Activated T-cell treated with anti-CD3 and anti-CD28 coated beads, Interleukin-2, amount 50 U/mL, for 4 hours (primary cell): Measurements from ENCODE around the gene HK1. TPM values are rescaled to one million over a fixed set of nuclear protein-coding genes. Genes with fewer than 3 reads are reported as not detected.
"Not testable (repeated sequence)": the region's sequence is repeated elsewhere in the genome, so short reads cannot be mapped to it uniquely, and the experiment has no call there.

ENCODE experiments used
- ATAC-seq, 2 donors: fragments of 200-7000 bp; cut with Tn5 transposase; one replicate each; pipeline ENCODE4 v1.10.0; 2021
- DNase-seq: peaks from one replicate; pipeline ENCODE4 v3.0.0-alpha.2; 2020
- H3K27me3 Mint-ChIP-seq: one replicate; pipeline ENCODE4 v1.8.0; 2021; ENCODE audit warnings: low read depth, mixed read lengths
- H3K36me3 Mint-ChIP-seq: one replicate; pipeline ENCODE4 v1.8.0; 2022; ENCODE audit warnings: mixed read lengths; ENCODE audit not compliant: insufficient read depth
- H3K4me1 Mint-ChIP-seq: one replicate; pipeline ENCODE4 v1.8.0; 2021; ENCODE audit warnings: low read depth, mixed read lengths
- H3K4me3 Mint-ChIP-seq: one replicate; pipeline ENCODE4 v1.8.0; 2021; ENCODE audit warnings: mild to moderate bottlenecking, moderate library complexity, mixed read lengths
- H3K9me3 Mint-ChIP-seq: one replicate; pipeline ENCODE4 v1.8.0; 2021; ENCODE audit warnings: mixed read lengths
- total RNA-seq, 3 donors: library from RNA; stranded (reverse); gene quantifications; one replicate each; pipeline ENCODE4 v1.2.1, GENCODE V29; 2021

HK1 gene
- total RNA-seq, 3 donors from 2014 or later: 147 to 169 (median 165) TPM

DNA sequence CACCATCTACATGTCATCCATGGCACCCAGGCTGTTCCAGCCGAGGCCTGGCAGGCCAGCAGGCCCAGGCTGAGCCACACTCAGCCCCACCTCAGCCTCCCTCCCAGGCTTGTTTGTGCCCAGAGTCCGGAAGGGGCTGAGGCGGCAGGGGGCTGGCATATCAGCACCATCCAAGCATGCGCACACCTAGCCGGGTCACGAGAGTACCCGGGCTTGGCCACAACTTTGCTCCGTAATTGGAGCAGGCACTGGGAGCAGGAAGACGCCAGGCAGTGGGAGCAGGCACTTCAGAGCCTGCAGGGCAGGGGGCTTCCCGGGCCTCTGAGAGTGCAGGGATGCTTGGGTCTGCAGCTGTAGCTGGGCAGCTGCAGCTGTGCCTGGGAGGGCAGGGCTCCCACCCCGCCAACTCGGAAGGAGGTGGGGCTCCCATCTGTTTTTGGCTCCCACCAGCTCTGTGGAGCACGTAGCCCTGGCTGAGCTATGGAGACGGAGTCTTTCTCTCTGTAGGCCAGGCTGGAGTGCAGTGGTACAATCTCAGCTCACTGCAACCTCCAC, 157.7 kb downstream of the HK1 start:
- H3K4me1 Mint-ChIP-seq: no peaks in the 10 kb centered on the region
- no peak overlapping the region for H3K4me3 Mint-ChIP-seq
- no peaks in the 10 kb centered on the region for H3K9me3 Mint-ChIP-seq
- H3K36me3 Mint-ChIP-seq: no peaks in the 10 kb centered on the region
- no peak for DNase-seq
- ATAC-seq: no peak
- H3K27me3 Mint-ChIP-seq: peaks cover 12% of the 10 kb centered on the region

DNA sequence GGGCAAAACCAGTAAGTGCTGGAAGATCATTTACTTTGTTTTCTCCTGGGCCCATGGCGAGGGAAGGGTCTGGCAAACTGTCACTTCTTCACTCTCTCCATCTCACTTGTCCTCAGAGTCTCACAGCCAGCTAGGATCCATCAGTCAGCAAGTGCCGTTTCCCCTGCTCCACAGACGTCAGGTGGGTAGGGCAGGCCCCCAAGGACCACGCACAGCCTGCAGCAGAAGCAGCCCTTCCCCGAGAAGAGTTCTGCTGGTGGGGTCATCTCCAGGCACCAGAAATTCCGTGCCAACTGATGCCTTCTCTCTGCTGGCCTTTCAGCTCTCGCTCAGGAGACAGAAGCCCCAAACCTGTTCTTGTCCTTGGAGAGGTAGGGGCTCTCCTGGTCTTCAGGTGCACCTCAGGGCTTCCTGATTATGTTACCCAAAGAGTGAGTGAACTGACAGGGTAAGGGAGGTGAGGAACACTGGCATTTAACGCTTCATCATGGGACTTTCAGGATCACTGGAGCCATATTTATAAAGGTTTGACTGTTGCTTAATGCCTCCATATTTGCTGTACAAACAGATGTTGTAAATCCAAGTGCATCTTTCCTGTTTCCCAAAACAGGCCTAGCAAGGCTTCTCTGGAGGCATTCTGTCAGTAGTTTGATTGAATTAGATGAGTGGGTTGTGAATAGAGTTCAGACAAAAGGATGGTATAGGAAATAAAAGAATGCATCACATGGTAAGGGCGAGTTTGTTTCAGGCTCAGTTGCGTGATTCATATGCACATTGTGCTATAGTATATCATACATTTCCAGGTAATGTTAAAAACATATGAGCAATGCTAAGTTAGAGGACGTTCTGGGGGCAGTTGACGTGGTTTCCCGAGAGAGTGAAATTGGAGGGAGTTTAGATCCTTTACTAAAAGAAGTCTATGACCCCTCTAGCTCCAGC, 159.3 kb downstream of the HK1 start:
- Mint-ChIP-seq H3K9me3 (no peaks in the 10 kb centered on the region), H3K27me3 (peaks cover 13% of the 10 kb centered on the region), H3K36me3 (no peaks in the 10 kb centered on the region), H3K4me1 (no peaks in the 10 kb centered on the region), H3K4me3 (no peak overlapping the region)
- DNase-seq (no peak), ATAC-seq (no peak)

DNA sequence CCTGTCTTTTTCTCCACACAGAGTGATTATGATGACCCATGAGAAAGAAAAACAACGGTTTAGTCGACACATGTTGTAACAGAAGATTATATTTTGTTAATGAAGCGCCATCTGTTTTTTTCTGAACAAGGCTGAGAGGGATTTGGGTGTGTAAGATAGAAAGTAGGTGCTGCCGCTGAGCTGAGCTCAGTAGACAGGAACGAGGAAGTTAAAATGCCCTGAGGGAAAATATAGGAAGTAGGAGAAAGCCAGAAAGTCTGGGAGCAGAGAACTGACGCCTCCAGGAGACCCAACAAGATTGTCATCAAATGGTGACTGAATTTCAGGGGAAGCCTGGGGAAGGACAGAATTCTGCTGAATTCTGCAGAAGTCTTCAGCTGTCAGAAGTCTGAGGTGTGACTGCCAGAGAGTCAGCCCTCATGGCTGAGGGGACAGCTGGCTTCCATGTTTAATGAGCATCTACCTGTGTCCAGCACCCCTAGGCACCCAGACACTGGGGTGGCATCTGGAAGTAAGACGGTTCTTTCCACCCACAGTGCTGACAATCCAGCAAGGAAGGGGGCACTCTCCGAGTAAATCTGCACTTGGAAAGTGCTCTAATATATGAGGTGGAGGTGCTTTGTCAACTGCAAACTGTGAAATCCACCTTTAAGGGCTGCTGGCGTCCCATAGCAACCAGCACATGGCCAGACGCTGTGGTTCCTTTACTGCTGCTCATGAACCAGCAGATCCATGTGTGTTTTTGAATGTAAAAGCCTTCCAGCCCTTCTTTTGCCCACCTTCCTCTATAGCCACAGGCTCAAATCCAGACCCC, 160.4 kb downstream of the HK1 start:
- no peaks in the 10 kb centered on the region for H3K36me3 Mint-ChIP-seq
- no peak overlapping the region for H3K4me3 Mint-ChIP-seq
- H3K27me3 Mint-ChIP-seq: peaks cover 13% of the 10 kb centered on the region
- ATAC-seq: no peak
- H3K9me3 Mint-ChIP-seq: no peaks in the 10 kb centered on the region
- H3K4me1 Mint-ChIP-seq: no peaks in the 10 kb centered on the region
- DNase-seq: no peak

DNA sequence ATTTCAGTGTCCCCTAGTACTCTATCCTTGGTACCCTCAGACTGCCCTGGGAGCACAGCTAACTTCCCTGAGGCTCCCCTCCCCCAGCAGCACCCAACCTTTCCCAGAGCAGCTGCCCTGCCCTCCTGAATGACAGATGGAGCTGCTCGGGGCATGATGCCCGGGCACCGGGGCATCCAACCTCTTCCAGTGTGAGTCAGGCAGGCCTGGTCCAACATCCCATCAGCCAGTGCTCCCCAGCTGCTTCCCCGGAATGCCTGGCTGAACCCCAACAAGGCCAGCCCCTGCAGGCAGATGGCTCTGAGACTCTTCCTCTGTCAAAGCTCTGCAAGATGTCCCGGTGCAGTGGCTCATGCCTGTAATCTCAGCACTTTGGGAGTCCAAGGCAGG, 161.0 kb downstream of the HK1 start:
- Mint-ChIP-seq H3K4me1 (no peaks in the 10 kb centered on the region), H3K36me3 (no peaks in the 10 kb centered on the region), H3K4me3 (no peak overlapping the region), H3K27me3 (peaks cover 13% of the 10 kb centered on the region), H3K9me3 (no peaks in the 10 kb centered on the region)
- no peak for DNase-seq
- ATAC-seq: no peak

DNA sequence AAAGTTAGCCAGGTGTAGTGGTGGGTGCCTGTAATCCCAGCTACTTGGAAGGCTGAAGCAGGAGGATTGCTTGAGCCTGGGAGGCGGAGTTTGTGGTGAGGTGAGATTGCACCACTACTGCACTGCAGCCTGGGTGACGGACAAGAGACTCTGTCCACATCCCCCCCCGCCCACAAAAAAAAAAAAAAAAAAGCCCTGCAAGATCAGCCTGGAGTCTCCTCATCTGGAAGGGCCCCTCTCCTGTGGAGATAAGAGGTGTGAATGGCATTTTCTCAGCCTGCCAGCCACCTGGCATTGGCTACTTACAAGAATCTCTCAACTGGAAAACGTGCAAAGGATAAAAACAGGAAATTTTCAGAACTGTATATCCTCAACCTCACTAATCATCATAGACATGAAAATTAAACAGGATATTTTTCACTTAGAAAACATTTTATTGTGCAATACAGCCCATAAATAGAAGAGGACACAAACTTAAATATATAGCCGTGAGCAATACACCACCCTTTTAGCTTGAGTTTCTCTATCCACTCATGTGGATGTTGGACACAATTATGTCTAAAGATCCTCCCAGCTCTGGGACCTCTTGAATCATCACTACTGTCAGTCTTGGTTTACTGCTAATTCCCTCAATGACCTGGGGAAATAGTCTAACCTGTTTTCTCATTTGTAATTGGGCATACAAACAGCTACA, 161.7 kb downstream of the HK1 start:
- ATAC-seq (no peak), DNase-seq (no peak)
- no peaks in the 10 kb centered on the region for H3K9me3 Mint-ChIP-seq
- H3K4me1 Mint-ChIP-seq: no peaks in the 10 kb centered on the region
- no peak overlapping the region for H3K4me3 Mint-ChIP-seq
- H3K27me3 Mint-ChIP-seq: peaks cover 13% of the 10 kb centered on the region
- no peaks in the 10 kb centered on the region for H3K36me3 Mint-ChIP-seq

DNA sequence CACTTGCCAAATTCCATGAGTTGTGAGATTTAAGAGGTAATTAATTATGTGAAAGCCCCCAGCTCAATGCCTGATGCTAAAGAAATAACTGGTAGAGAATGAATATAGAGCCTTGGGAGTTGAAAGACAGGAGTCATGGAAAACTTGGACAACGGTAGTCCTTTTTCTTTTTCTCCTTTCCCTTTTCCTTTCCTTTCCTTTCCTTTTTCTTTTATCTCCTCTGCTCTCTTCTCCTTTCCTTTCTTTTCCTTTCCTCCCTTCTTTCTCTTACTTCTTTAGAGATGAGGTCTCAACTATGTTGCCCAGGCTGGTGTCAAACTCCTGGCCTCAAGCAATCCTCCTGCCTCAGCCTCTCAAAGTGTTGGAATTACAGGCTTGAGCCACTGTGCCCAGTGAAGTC, 165.1 kb downstream of the HK1 start:
- Mint-ChIP-seq H3K27me3 (peaks cover 5% of the 10 kb centered on the region), H3K9me3 (no peaks in the 10 kb centered on the region), H3K36me3 (no peaks in the 10 kb centered on the region), H3K4me3 (no peak overlapping the region), H3K4me1 (no peaks in the 10 kb centered on the region)
- ATAC-seq: no peak
- no peak for DNase-seq

DNA sequence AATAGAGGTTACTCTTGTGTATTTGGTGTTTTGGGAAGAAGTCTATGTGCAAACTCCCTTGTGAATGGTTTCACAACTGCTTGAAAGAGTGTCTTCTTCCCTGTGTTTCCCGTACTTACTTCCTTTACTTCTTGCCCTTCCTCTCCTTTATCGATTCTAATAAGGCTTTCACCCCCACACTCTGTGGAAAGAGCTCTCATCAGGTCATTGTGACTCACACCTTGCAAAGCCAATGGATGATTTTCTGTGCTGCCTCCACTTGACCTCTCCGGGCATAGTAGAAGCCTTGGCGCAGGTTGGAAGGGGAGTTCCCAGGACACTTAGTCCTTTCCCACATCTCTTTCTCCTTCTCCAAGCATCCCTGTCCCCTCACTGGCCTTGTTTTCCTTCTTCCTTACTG, 166.7 kb downstream of the HK1 start:
- no peaks in the 10 kb centered on the region for H3K36me3 Mint-ChIP-seq
- H3K4me3 Mint-ChIP-seq: no peak overlapping the region
- H3K9me3 Mint-ChIP-seq: no peaks in the 10 kb centered on the region
- no peak for DNase-seq
- H3K4me1 Mint-ChIP-seq: peaks cover 5% of the 10 kb centered on the region
- no peak for ATAC-seq
- peaks cover 1% of the 10 kb centered on the region for H3K27me3 Mint-ChIP-seq

DNA sequence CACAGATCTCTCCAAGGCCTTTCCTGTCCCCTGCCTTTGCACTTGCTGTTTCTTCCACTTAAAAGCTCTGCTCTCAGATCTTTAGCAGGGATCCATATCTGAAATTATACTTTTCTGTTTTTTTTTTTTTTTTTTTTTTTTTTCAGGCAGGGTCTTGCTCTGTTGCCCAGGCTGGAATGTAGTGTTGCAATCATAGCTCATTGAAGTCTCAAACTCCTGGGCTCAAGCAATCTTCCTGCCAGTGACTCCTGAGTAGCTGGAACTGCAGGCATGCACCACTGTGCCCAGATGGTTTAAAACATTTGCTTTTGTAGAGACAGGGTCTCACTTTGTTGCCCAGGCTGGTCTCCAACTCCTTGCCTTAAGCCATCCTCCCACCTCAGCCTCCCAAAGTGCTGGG, 167.9 kb downstream of the HK1 start:
- Mint-ChIP-seq H3K36me3 (no peaks in the 10 kb centered on the region), H3K4me3 (no peak overlapping the region), H3K4me1 (peaks cover 8% of the 10 kb centered on the region), H3K27me3 (peaks cover 1% of the 10 kb centered on the region), H3K9me3 (no peaks in the 10 kb centered on the region)
- no peak for ATAC-seq
- DNase-seq: no peak

DNA sequence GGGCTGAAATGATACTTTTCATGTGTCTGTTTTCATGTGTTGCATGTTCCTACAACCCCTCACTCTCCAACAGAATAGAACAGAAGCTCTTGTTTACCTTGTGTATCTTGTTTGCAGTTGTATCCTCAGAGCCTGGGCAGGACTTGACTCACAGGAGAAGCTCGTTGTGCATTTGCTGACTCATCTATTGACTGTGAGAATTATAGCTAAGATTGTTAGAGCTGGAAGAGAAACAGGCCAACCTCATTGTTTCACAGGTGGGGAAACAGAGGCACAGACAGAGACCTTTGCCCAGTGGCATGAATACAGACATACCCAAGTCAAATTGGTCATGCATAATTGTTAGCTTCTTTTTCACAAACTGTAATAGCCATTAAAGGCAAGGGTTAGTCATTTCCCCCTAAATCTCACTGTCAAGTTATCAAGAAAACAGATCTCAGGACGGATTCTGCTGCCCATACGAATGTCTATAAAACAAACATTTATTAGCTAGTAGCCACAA, 168.4 kb downstream of the HK1 start:
- DNase-seq: no peak
- peaks cover 1% of the 10 kb centered on the region for H3K27me3 Mint-ChIP-seq
- H3K4me1 Mint-ChIP-seq: peaks cover 8% of the 10 kb centered on the region
- no peak overlapping the region for H3K4me3 Mint-ChIP-seq
- H3K36me3 Mint-ChIP-seq: no peaks in the 10 kb centered on the region
- ATAC-seq: no peak
- H3K9me3 Mint-ChIP-seq: no peaks in the 10 kb centered on the region

DNA sequence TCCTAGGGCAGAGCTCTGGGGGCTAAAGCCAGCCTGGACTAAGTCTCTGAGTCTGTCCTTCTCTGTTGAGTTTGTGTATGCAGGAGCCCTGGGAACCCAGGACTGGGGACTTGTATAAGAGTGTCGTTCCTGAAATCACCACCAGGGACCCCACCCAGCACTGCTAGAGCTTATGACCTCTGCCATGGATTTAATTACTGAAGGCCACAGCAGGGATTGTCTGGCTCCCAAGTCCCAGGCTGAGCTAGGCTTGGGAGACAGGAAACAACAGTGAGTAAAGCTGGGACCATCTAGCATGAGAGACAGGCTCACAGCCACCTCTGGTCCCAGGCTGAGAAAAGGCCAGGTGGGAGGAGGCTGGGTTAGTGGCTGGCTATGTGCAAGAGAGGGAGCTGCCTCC, 171.5 kb downstream of the HK1 start:
- Mint-ChIP-seq H3K27me3 (peaks cover 3% of the 10 kb centered on the region), H3K4me1 (peaks cover 17% of the 10 kb centered on the region), H3K9me3 (no peaks in the 10 kb centered on the region), H3K4me3 (no peak overlapping the region), H3K36me3 (no peaks in the 10 kb centered on the region)
- ATAC-seq: peak; percentile 42 to 51
- DNase-seq: peak; percentile 37

DNA sequence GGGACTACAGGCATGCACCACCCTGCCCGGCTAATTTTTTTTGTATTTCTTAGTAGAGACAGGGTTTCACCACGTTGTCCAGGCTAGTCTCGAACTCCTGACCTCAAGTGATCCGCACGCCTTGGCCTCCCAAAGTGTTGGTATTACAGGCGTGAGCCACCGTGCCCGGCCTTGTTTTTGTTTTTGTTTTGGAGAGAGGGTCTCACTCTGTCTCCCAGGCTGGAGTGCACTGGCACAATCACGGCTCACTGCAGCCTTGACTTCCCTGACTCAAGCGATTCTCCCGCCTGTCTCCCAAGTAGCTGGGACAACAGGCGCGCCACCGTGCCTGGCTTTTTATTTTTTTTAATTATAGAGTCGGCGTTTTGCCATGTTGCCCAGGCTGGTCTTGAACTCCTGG, 172.1 kb downstream of the HK1 start:
- H3K9me3 Mint-ChIP-seq, H3K36me3 Mint-ChIP-seq, DNase-seq, ATAC-seq, H3K27me3 Mint-ChIP-seq: not testable (repeated sequence)
- H3K4me1 Mint-ChIP-seq: peaks cover 17% of the 10 kb centered on the region
- H3K4me3 Mint-ChIP-seq: peak overlapping the region; percentile 87

DNA sequence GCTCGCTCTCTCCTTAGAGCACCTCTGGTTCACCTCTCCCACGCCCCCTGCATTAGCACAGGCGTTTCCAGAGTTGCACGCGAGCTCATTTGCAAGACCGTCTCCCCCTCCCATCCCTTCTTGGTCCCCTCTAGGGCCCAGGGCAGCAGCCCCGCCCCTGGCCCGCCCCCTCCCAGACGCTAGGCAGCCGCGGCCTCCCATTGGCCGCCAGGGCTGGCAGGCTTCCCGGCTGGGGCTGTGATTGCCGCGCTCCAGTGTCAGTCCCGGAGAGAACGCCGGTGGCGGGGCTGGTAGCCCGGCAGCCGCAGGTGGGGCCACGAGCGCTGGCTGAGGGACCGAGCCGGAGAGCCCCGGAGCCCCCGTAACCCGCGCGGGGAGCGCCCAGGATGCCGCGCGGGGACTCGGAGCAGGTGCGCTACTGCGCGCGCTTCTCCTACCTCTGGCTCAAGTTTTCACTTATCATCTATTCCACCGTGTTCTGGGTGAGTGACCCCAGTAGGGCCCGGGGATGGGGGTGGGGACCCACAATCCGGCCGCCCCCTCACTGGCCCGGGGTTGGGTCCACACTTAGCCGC, 173.0 kb downstream of the HK1 start, which contains the start of gene TSPAN15:
Gene TSPAN15 (plus strand): TSS at position 257 of the 575 bp plus-strand sequence. CDS start 130 bp downstream, at position 387.
- peaks cover 17% of the 10 kb centered on the region for H3K4me1 Mint-ChIP-seq
- no peaks in the 10 kb centered on the region for H3K9me3 Mint-ChIP-seq
- DNase-seq (peak; percentile 75), ATAC-seq (peak; percentile 96 to 97)
- H3K36me3 Mint-ChIP-seq: no peaks in the 10 kb centered on the region
- peaks cover 3% of the 10 kb centered on the region for H3K27me3 Mint-ChIP-seq
- H3K4me3 Mint-ChIP-seq: peak within 1 kb of the TSS; percentile 87
